Spleen (tissue), 11 donors: ENCODE data around the gene CD2BP2. TPM values are rescaled to one million over a fixed set of nuclear protein-coding genes. Genes with fewer than 3 reads are reported as not detected.

ENCODE experiments used
- DNase-seq: peaks from one replicate; pipeline ENCODE4 v3.0.0-alpha.2; 2020
- H3K27ac ChIP-seq, 8 donors: fragments of 200-600 bp; sonication (generic) in 7 of 8; 1 replicate in 4 of 8; 2 replicates in 4 of 8; pipeline versions ENCODE4 v1.5.0 to v1.8.0; 2016 to 2021; ENCODE audit warnings: inconsistent platforms in 4 of 8, mild to moderate bottlenecking in 4 of 8, moderate library complexity in 1 of 8
- H3K27me3 ChIP-seq, 7 donors: fragments of 200-600 bp; sonication (generic) in 6 of 7; replicated peaks in 1 of 7; 1 replicate in 4 of 7; 2 replicates in 3 of 7; pipeline versions ENCODE4 v1.5.0 to v1.8.0; 2016 to 2021; ENCODE audit warnings: inconsistent platforms in 3 of 7, mild to moderate bottlenecking in 1 of 7
- H3K36me3 ChIP-seq, 6 donors: fragments of 200-600 bp; sonication (generic) in 5 of 6; 1 replicate in 4 of 6; 2 replicates in 2 of 6; pipeline versions ENCODE4 v1.5.0 to v1.8.0; 2016 to 2021; ENCODE audit warnings: inconsistent platforms in 2 of 6
- H3K4me1 ChIP-seq, 6 donors: fragments of 200-600 bp; sonication (generic) in 5 of 6; 1 replicate in 3 of 6; 2 replicates in 3 of 6; pipeline versions ENCODE4 v1.5.0 to v1.8.0; 2016 to 2021; ENCODE audit warnings: inconsistent platforms in 3 of 6
- H3K4me3 ChIP-seq, 8 donors: fragments of 200-600 bp; sonication (generic) in 7 of 8; 1 replicate in 4 of 8; 2 replicates in 4 of 8; pipeline versions ENCODE4 v1.5.0 to v1.8.0; 2016 to 2021; ENCODE audit warnings: inconsistent platforms in 4 of 8, mild to moderate bottlenecking in 4 of 8, moderate library complexity in 2 of 8
- H3K9me3 ChIP-seq, 8 donors: fragments of 200-600 bp; sonication (generic) in 7 of 8; 1 replicate in 4 of 8; 2 replicates in 4 of 8; pipeline versions ENCODE4 v1.5.0 to v1.8.0; 2016 to 2021; ENCODE audit warnings: inconsistent platforms in 4 of 8
- POLR2A ChIP-seq, 3 donors: fragments of 450-650 bp; IDR thresholded peaks; one replicate each; pipeline ENCODE4 v1.5.1; 2017; ENCODE audit warnings: antibody characterized with exemption in 3 of 3, mild to moderate bottlenecking in 1 of 3
- POLR2AphosphoS5 ChIP-seq, 3 donors: sonication (generic); formaldehyde crosslinking; IDR thresholded peaks; one replicate each; pipeline ENCODE4 v1.5.1; 2017; ENCODE audit warnings: antibody characterized with exemption in 3 of 3
- WGBS, 5 donors: extraction: QIAGEN DNeasy Blood & Tissue Kit in 3 of 5; methylation state at CpG; one replicate each; pipeline versions ENCODE4 v1.1.5 to v1.1.7; 2013 to 2018; 5-methylcytosine and 5-hydroxymethylcytosine counted together
- intact Hi-C: fragments of 100-400 bp; cut with DNase I; formaldehyde crosslinking; loops from one replicate; pipeline ENCODE4 v1.15.0; 2023; ENCODE audit warnings: low total_unique reads
- polyA plus RNA-seq, 3 donors: library from polyadenylated mRNA; stranded (reverse); fragments of 200-250 nt; gene quantifications; one replicate each; pipeline ENCODE4 v1.2.1, GENCODE V29; 2013
- total RNA-seq, 7 donors: library from RNA; depleted of rRNA in 3 of 7; stranded (reverse); fragments of >200 nt in 3 of 7; fragmentation: NEBNext Ultra II Directional in 4 of 7; extraction: Animal tissue kit (Norgen Biotek cat#: 25700) in 4 of 7; gene quantifications; one replicate each; pipeline versions ENCODE4 v1.1.0 to v1.2.1, GENCODE V29; 2016 to 2021
- TF ChIP-seq, protein P1 (sequence below), 11 experiments: fragments of 200-600 bp in 7 of 11; fragments of 450-650 bp in 4 of 11; sonication (generic) in 4 of 11; IDR thresholded peaks in 8 of 11; conservative IDR thresholded peaks in 3 of 11; 1 replicate in 7 of 11; 2 replicates in 4 of 11; pipeline versions ENCODE4 v1.4.0 to v1.8.0; 2016 to 2021; ENCODE audit warnings: antibody characterized with exemption in 11 of 11, inconsistent platforms in 4 of 11, mild to moderate bottlenecking in 1 of 11
- donor health status: healthy with polysubstance abuse.
- donor health status: DM: no; HTN: no; CAD: no; lungs with moderate emphysema.
- donor health status: DM: no; HTN: no; CAD: no.
- donor health status: Bipolar disorder and iron deficiency.
- donor health status: healthy.
- donor health status: DM: no; HTN: no; CAD: no.
- donor health status: DM: yes; HTN: yes; CAD: no.

CD2BP2 gene
- total and polyA plus RNA-seq, 10 donors, result 27.8 to 60.0 (median 43.0) TPM

GRCh38 chr16:30383521-30383920, 28.4 kb upstream of the CD2BP2 start:
- Histone ChIP-seq H3K4me1 (peaks cover 16 to 59% (median 40%) of the 10 kb centered on the region in 6 donors), H3K4me3 (no peak overlapping the region), H3K27me3 (no peaks in the 10 kb centered on the region), H3K9me3 (no peaks in the 10 kb centered on the region), H3K36me3 (peaks cover 0 to 11% (median 0%) of the 10 kb centered on the region in 6 donors), H3K27ac (peak overlapping the region in 7 of 8 donors; percentile 55 to 100 (median 83))
- DNase-seq, result no peak
- TF ChIP-seq, protein P1, sequence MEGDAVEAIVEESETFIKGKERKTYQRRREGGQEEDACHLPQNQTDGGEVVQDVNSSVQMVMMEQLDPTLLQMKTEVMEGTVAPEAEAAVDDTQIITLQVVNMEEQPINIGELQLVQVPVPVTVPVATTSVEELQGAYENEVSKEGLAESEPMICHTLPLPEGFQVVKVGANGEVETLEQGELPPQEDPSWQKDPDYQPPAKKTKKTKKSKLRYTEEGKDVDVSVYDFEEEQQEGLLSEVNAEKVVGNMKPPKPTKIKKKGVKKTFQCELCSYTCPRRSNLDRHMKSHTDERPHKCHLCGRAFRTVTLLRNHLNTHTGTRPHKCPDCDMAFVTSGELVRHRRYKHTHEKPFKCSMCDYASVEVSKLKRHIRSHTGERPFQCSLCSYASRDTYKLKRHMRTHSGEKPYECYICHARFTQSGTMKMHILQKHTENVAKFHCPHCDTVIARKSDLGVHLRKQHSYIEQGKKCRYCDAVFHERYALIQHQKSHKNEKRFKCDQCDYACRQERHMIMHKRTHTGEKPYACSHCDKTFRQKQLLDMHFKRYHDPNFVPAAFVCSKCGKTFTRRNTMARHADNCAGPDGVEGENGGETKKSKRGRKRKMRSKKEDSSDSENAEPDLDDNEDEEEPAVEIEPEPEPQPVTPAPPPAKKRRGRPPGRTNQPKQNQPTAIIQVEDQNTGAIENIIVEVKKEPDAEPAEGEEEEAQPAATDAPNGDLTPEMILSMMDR (IDR thresholded peaks at IDR 0.05 in 8 of 11, conservative IDR thresholded peaks at IDR 0.05 in 3 of 11), result no peak
- no peak for TF ChIP-seq POLR2AphosphoS5 (IDR thresholded peaks at IDR 0.05)
- no peak for TF ChIP-seq POLR2A (IDR thresholded peaks at IDR 0.05)
- 55 to 65% (median 61%) methylated on average over 2 of the region's 2 CpGs for WGBS, 5 donors
- intact Hi-C loops, result no loop called here

DNA sequence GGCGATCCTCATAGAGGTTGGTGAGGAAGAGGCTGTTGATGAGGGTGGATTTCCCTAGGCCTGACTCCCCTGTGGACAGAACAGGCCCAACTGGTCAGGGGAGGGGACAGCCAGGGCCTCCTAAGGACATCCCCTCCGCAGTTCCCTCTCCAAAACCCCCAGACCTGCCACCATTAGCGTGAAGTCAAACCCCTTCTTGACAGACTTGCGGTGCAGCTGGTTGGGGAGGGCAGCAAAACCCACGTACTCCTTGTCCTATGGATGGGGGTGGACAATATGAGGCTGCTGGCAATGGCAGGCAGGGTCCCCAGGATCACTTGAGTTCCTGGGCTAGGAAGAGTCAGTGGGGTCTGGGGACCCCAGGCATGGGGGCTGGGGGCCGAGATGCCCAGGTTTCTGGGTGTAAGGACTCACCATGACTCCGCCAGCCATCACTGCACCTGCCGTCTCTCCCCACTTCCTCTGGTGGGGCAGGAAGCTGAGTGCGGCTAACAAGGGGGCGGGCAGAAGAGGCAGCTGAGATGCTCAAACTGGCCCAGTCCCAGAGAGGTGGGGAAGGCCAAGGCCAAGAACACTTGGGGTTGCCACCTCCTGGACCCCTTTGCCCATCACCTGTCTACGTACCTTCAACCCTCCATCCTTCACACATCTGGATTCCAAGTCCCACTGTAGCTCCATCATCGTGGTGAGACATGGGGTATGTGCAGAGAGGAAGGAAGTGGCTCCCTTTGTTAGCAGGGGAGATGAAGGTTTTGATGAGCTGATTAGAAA, 27.2 kb upstream of the CD2BP2 start, which contains the start of gene SEPTIN1:
Gene SEPTIN1 (minus strand): TSS at position 451 of the 771 bp plus-strand sequence. CDS start 19 bp downstream, at position 432.
- H3K36me3 ChIP-seq, result peaks cover 0 to 11% (median 0%) of the 10 kb centered on the region in 6 donors
- H3K9me3 ChIP-seq, result no peaks in the 10 kb centered on the region
- peak within 1 kb of the TSS; percentile 55 to 100 (median 78) for H3K27ac ChIP-seq
- H3K27me3 ChIP-seq, result no peaks in the 10 kb centered on the region
- intact Hi-C loops, result no loop called here
- 21 to 31% (median 24%) methylated on average over 9 to 12 of the region's 12 CpGs for WGBS, 5 donors
- H3K4me3 ChIP-seq, result peak within 1 kb of the TSS; percentile 24 to 75 (median 45)
- TF ChIP-seq POLR2A (IDR thresholded peaks at IDR 0.05) (no peak), POLR2AphosphoS5 (IDR thresholded peaks at IDR 0.05) (peak; percentile 79 to 84 (median 84))
- DNase-seq, result peak; percentile 94
- peaks cover 17 to 69% (median 44%) of the 10 kb centered on the region in 6 donors for H3K4me1 ChIP-seq

DNA sequence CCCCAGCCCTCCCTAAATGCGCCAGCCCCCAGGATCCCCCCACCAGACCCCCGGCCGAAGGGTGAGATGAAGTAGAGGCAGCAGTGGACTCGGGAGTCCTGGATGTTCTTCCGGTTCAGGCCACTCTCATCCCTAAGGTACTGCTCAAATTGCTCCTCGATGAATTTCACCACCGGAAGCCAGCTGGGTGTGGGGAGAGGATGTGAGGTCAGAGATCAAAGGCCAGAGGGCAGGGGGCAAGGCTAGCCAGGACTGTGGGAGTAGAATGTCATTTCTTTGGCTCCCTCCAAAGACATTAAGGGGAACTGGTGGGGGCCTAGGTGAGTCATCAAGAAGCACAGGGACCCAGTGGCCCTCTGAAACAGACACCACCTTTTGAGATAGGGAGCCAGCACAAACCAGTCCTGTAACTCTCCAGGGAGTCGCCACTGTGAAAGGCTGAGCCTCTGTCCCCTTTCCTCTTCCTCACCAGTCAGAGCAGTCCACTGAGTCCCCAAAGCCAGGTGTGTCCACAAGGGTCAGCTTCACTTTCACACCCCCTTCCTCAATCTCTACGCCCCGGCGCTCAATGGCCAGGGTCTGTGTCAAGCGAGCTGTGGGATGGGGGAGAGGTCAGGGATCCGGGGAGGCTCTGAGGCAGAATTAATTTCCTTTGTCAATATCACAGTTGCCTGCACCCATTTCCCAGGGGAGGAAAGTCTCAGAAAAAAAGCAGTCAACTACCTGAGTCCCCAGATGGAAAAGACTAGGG, 26.4 kb upstream of the CD2BP2 start:
- peaks cover 23 to 77% (median 52%) of the 10 kb centered on the region in 6 donors for H3K4me1 ChIP-seq
- no peak for DNase-seq
- no peaks in the 10 kb centered on the region for H3K27me3 ChIP-seq
- peak overlapping the region; percentile 24 to 75 (median 45) for H3K4me3 ChIP-seq
- no peak for TF ChIP-seq POLR2A (IDR thresholded peaks at IDR 0.05)
- TF ChIP-seq, protein P1 (IDR thresholded peaks at IDR 0.05 in 8 of 11, conservative IDR thresholded peaks at IDR 0.05 in 3 of 11), result no peak
- TF ChIP-seq POLR2AphosphoS5 (IDR thresholded peaks at IDR 0.05), result no peak
- peak overlapping the region; percentile 55 to 100 (median 78) for H3K27ac ChIP-seq
- H3K9me3 ChIP-seq, result no peaks in the 10 kb centered on the region
- peaks cover 0 to 11% (median 0%) of the 10 kb centered on the region in 6 donors for H3K36me3 ChIP-seq
- WGBS, 5 donors, result 70 to 79% (median 72%) methylated on average over 10 to 13 of the region's 13 CpGs
- intact Hi-C loops, result no loop called here

- Histone ChIP-seq H3K9me3 (no peaks in the 10 kb centered on the region), H3K4me3 (peak overlapping the region in 1 of 8 donors; percentile 75), H3K27ac (peak overlapping the region in 6 of 8 donors; percentile 70 to 100 (median 84)), H3K4me1 (peaks cover 23 to 81% (median 52%) of the 10 kb centered on the region in 6 donors), H3K36me3 (peaks cover 0 to 11% (median 0%) of the 10 kb centered on the region in 6 donors), H3K27me3 (no peaks in the 10 kb centered on the region)
- no peak for DNase-seq
- TF ChIP-seq POLR2AphosphoS5 (IDR thresholded peaks at IDR 0.05) (no peak), POLR2A (IDR thresholded peaks at IDR 0.05) (no peak)
- TF ChIP-seq, protein P1 (IDR thresholded peaks at IDR 0.05 in 8 of 11, conservative IDR thresholded peaks at IDR 0.05 in 3 of 11), result no peak
- intact Hi-C loops, result no loop called here
- WGBS, 5 donors, result 74 to 86% (median 80%) methylated on average over 5 to 6 of the region's 6 CpGs
Observed at GRCh38 chr16:30380803-30381208, 25.7 kb upstream of the CD2BP2 start.
